OCI-LY3 (cell line): ENCODE data around the gene UBE2D4.

ENCODE experiments used
- CTCF ChIP-seq: fragments of 200-600, 300-600 bp; sonication (generic); IDR thresholded peaks from 2 replicates; pipeline ENCODE4 v1.5.1; 2014; ENCODE audit warnings: antibody characterized with exemption, low read length, low read depth
- EZH2phosphoT487 ChIP-seq: fragments of 200-600 bp; shearing (Covaris generic); IDR thresholded peaks from 2 replicates; pipeline ENCODE4 v1.6.1; 2018; ENCODE audit warnings: antibody characterized with exemption, mixed run types, low read depth

- no peak for TF ChIP-seq CTCF
- TF ChIP-seq EZH2phosphoT487, result no peak
Observed at GRCh38 chr7:43902542-43903054, 23.6 kb upstream of the UBE2D4 start.
